Stromal cell of bone marrow (primary cell): ENCODE measurements around the gene SCML1.

Experiments used
- DNase-seq: peaks from one replicate; pipeline ENCODE4 v3.0.0-alpha.2; 2012; ENCODE audit warnings: low read depth

Gene SCML1

DNA sequence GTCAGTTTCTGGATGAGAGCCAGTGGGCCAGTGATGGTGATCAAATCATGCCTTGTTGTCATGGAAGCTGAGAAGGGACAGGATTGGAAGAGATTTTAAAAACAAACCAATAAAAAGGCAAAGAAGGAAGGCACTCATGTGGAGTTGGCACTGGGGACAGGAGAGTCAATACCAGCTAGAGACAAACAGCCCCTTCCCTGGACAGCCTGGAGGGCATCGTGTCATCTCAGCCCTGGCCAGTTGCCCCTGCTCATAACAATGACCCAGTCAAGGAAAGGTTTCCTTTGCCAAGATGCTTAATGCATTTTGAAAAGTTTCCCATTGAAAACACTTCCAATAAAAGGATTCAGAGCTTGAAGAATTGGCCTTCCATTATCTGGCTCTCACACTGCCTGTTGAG lies 55.5 kb downstream of the SCML1 start:
- DNase-seq = no peak

- DNase-seq = no peak
These were observed 61.6 kb downstream of the SCML1 start for GRCh38 chrX:17798921-17799320.

DNA sequence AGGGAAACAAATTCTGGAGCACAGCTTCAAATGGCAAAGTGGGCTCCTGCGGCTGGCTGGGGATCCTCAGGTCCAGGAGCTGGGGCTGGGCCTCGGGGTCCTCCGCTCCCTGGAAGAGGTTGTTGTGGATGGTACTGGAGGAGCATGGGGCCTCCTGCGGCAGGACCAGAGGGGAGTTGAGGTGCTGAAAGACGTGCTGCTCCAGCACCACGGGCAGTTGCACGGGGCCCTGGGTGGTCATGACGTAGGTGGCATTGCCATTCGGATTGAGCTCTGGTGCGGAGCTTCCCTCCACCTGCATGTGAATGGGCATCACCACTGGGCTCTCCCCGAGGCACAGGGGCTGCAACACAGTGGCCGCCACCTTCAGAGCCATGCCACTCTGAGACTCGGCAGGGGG lies 64.1 kb downstream of the SCML1 start:
- DNase-seq = no peak

GRCh38 chrX:17802756-17803155 lies 65.5 kb downstream of the SCML1 start:
- no peak for DNase-seq

DNA sequence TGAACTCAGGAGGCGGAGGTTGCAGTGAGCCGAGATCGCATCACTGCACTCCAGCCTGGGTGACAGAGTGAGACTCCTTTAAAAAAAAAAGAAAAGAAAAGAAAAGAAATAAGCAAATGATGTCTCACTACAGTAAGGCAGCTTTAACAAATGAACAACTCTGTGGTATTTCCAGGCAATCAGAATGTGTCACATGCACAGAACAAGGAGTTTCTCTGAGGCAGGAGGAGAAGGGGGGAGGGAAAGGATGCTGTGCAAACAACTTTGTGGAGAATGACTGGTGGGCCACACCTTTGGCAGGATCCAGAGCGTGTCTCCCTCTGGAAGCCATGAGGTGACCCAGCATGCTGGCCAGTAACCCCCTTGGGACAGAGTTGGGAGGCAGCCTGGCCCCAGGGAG lies 66.2 kb downstream of the SCML1 start:
- DNase-seq = no peak
